GM12878 (cell line): ENCODE results near the gene KIR3DL2. TPM values are rescaled to one million over a fixed set of nuclear protein-coding genes. Genes with fewer than 3 reads are reported as not detected.

ENCODE experiments used
- DPF2 ChIP-seq: fragments of 450-650 bp; IDR thresholded peaks from 2 replicates; pipeline ENCODE4 v1.6.1; 2017; ENCODE audit warnings: mild to moderate bottlenecking
- FOS ChIP-seq: IDR thresholded peaks from 3 replicates; pipeline ENCODE4 v1.6.1; 2011; ENCODE audit warnings: borderline replicate concordance; ENCODE audit not compliant: insufficient read length; ENCODE audit errors: extremely low read depth
- MTA3 ChIP-seq: IDR thresholded peaks from 2 replicates; pipeline ENCODE4 v1.6.1; 2012; ENCODE audit warnings: low read length, inconsistent platforms, borderline replicate concordance
- NFXL1 ChIP-seq: fragments of 450-650 bp; IDR thresholded peaks from 2 replicates; pipeline ENCODE4 v1.6.1; 2017; ENCODE audit warnings: antibody characterized with exemption, mild to moderate bottlenecking, borderline replicate concordance
- NR2C1 ChIP-seq: fragments of 450-650 bp; IDR thresholded peaks from 2 replicates; pipeline ENCODE4 v1.6.1; 2017; ENCODE audit warnings: antibody characterized with exemption, mild to moderate bottlenecking, moderate library complexity
- POU2F2 ChIP-seq: IDR thresholded peaks from 3 replicates; pipeline ENCODE4 v1.6.1; 2011; ENCODE audit warnings: low read depth, mild to moderate bottlenecking, low read length, borderline replicate concordance
- polyA plus RNA-seq, 11 experiments: library from polyadenylated mRNA; depleted of rRNA in 4 of 11; unstranded in 6 of 11; stranded (reverse) in 5 of 11; fragments of >200 nt; fragmentation: Nextera tagmentation in 4 of 11; fragmentation: Illumina TruSeq in 1 of 11; extraction: Ambion mirVana in 4 of 11; extraction: Trizol in 1 of 11; gene quantifications; 1 replicate in 1 of 11; 2 replicates in 10 of 11; pipeline versions ENCODE4 v1.2.1 to v1.2.3, GENCODE V29; 2011 to 2016; ENCODE audit warnings: inconsistent platforms in 2 of 11, missing spikeins in 2 of 11, low read depth in 1 of 11
- total RNA-seq, 4 experiments: library from RNA; depleted of rRNA in 3 of 4; stranded (reverse); fragments of >200 nt in 3 of 4; fragmentation: Illumina TruSeq in 1 of 4; extraction: Trizol in 1 of 4; gene quantifications; 2 replicates each; pipeline versions ENCODE4 v1.2.1 to v1.2.3, GENCODE V29; 2013 to 2021
- TF ChIP-seq, protein P1 (sequence below): fragments of 450-650 bp; IDR thresholded peaks from 2 replicates; pipeline ENCODE4 v1.6.1; 2017; ENCODE audit warnings: antibody characterized with exemption, mild to moderate bottlenecking, moderate library complexity
- TF ChIP-seq, protein P2 (sequence below): fragments of 450-650 bp; IDR thresholded peaks from 2 replicates; pipeline ENCODE4 v1.6.1; 2017; ENCODE audit warnings: low read depth, mild to moderate bottlenecking, moderate library complexity
- TF ChIP-seq, protein P3 (sequence below): fragments of 450-650 bp; IDR thresholded peaks from 2 replicates; pipeline ENCODE4 v1.6.1; 2017; ENCODE audit warnings: mild to moderate bottlenecking, moderate library complexity
- TF ChIP-seq, protein P4 (sequence below): IDR thresholded peaks from 2 replicates; pipeline ENCODE4 v1.6.1; 2012; ENCODE audit warnings: low read depth, low read length, improper control_type of control experiment

Gene KIR3DL2
- total and polyA plus RNA-seq, 10 of the 15 experiments (the other 5 are each of a cell fraction or from before 2014, with no cell fraction given), result 0.39 TPM; not detected in 9

DNA sequence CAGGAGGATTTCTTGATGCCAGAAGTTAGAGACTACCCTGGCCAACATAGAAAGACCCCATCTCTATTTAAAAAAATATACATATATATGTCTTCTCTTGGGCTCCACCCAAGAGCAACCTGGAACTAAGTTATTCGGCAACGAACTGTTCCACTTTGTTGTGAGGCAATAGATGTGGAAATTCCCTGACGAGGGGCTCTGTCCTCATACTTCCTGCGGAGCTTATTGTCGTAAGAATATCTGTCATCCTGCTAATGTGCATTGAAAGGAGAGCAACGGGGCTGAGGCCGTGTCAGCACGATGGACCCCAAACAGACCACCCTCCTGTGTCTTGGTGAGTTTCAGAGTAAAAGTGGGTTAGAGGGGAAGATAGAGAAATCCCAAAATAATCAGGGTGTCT lies 23.7 kb downstream of the KIR3DL2 start, which contains the start of gene FCAR (continued):
- TF ChIP-seq, protein P1, sequence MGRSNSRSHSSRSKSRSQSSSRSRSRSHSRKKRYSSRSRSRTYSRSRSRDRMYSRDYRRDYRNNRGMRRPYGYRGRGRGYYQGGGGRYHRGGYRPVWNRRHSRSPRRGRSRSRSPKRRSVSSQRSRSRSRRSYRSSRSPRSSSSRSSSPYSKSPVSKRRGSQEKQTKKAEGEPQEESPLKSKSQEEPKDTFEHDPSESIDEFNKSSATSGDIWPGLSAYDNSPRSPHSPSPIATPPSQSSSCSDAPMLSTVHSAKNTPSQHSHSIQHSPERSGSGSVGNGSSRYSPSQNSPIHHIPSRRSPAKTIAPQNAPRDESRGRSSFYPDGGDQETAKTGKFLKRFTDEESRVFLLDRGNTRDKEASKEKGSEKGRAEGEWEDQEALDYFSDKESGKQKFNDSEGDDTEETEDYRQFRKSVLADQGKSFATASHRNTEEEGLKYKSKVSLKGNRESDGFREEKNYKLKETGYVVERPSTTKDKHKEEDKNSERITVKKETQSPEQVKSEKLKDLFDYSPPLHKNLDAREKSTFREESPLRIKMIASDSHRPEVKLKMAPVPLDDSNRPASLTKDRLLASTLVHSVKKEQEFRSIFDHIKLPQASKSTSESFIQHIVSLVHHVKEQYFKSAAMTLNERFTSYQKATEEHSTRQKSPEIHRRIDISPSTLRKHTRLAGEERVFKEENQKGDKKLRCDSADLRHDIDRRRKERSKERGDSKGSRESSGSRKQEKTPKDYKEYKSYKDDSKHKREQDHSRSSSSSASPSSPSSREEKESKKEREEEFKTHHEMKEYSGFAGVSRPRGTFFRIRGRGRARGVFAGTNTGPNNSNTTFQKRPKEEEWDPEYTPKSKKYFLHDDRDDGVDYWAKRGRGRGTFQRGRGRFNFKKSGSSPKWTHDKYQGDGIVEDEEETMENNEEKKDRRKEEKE, result no peak
- TF ChIP-seq, protein P2, sequence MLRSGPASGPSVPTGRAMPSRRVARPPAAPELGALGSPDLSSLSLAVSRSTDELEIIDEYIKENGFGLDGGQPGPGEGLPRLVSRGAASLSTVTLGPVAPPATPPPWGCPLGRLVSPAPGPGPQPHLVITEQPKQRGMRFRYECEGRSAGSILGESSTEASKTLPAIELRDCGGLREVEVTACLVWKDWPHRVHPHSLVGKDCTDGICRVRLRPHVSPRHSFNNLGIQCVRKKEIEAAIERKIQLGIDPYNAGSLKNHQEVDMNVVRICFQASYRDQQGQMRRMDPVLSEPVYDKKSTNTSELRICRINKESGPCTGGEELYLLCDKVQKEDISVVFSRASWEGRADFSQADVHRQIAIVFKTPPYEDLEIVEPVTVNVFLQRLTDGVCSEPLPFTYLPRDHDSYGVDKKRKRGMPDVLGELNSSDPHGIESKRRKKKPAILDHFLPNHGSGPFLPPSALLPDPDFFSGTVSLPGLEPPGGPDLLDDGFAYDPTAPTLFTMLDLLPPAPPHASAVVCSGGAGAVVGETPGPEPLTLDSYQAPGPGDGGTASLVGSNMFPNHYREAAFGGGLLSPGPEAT, result no peak
- TF ChIP-seq POU2F2, result no peak
- TF ChIP-seq DPF2, result no peak
- TF ChIP-seq NFXL1, result no peak
- no peak for TF ChIP-seq NR2C1
- TF ChIP-seq MTA3, result no peak
- TF ChIP-seq FOS, result no peak
- TF ChIP-seq, protein P3, sequence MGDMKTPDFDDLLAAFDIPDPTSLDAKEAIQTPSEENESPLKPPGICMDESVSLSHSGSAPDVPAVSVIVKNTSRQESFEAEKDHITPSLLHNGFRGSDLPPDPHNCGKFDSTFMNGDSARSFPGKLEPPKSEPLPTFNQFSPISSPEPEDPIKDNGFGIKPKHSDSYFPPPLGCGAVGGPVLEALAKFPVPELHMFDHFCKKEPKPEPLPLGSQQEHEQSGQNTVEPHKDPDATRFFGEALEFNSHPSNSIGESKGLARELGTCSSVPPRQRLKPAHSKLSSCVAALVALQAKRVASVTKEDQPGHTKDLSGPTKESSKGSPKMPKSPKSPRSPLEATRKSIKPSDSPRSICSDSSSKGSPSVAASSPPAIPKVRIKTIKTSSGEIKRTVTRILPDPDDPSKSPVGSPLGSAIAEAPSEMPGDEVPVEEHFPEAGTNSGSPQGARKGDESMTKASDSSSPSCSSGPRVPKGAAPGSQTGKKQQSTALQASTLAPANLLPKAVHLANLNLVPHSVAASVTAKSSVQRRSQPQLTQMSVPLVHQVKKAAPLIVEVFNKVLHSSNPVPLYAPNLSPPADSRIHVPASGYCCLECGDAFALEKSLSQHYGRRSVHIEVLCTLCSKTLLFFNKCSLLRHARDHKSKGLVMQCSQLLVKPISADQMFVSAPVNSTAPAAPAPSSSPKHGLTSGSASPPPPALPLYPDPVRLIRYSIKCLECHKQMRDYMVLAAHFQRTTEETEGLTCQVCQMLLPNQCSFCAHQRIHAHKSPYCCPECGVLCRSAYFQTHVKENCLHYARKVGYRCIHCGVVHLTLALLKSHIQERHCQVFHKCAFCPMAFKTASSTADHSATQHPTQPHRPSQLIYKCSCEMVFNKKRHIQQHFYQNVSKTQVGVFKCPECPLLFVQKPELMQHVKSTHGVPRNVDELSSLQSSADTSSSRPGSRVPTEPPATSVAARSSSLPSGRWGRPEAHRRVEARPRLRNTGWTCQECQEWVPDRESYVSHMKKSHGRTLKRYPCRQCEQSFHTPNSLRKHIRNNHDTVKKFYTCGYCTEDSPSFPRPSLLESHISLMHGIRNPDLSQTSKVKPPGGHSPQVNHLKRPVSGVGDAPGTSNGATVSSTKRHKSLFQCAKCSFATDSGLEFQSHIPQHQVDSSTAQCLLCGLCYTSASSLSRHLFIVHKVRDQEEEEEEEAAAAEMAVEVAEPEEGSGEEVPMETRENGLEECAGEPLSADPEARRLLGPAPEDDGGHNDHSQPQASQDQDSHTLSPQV, result no peak
- TF ChIP-seq, protein P4, sequence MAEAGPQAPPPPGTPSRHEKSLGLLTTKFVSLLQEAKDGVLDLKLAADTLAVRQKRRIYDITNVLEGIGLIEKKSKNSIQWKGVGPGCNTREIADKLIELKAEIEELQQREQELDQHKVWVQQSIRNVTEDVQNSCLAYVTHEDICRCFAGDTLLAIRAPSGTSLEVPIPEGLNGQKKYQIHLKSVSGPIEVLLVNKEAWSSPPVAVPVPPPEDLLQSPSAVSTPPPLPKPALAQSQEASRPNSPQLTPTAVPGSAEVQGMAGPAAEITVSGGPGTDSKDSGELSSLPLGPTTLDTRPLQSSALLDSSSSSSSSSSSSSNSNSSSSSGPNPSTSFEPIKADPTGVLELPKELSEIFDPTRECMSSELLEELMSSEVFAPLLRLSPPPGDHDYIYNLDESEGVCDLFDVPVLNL, result no peak
